Colonic mucosa (tissue), 4 donors: Measurements from ENCODE around the gene RELT. TPM values are rescaled to one million over a fixed set of nuclear protein-coding genes. Genes with fewer than 3 reads are reported as not detected.

Source experiments
- DNase-seq: peaks from one replicate; pipeline ENCODE4 v3.0.0-alpha.2; 2020
- H3K27ac ChIP-seq: fragments of 200-600 bp; one replicate; pipeline ENCODE4 v1.8.0; 2021
- H3K27me3 ChIP-seq: fragments of 200-600 bp; one replicate; pipeline ENCODE4 v1.8.0; 2021
- H3K36me3 ChIP-seq: fragments of 200-600 bp; one replicate; pipeline ENCODE4 v1.8.0; 2021
- H3K4me1 ChIP-seq: fragments of 200-600 bp; one replicate; pipeline ENCODE4 v1.8.0; 2021; ENCODE audit warnings: mild to moderate bottlenecking
- H3K4me3 ChIP-seq: fragments of 200-600 bp; one replicate; pipeline ENCODE4 v1.8.0; 2021
- H3K9ac ChIP-seq, 2 donors: one replicate each; pipeline ENCODE4 v1.7.0; 2013; ENCODE audit warnings: control low read depth in 2 of 2, low read depth in 2 of 2, low read length in 2 of 2
- H3K9me3 ChIP-seq: fragments of 200-600 bp; one replicate; pipeline ENCODE4 v1.8.0; 2021
- CTCF ChIP-seq: fragments of 200-600 bp; IDR thresholded peaks from one replicate; pipeline ENCODE4 v1.8.0; 2022; ENCODE audit warnings: antibody characterized with exemption, mild to moderate bottlenecking
- intact Hi-C: fragments of 100-400 bp; cut with DNase I; formaldehyde crosslinking; loops from one replicate; pipeline ENCODE4 v1.14.1; 2022
- total RNA-seq, 2 donors: library from RNA; stranded (reverse); fragmentation: NEBNext Ultra II Directional in 1 of 2; extraction: Animal tissue kit (Norgen Biotek cat#: 25700) in 1 of 2; gene quantifications; one replicate each; pipeline ENCODE4 v1.2.1, GENCODE V29; 2021
- donor health status: healthy.
- donor health status: DM: no; HTN: no; CAD: no.
- donor health status: DM: no; HTN: no; CAD: no.

RELT gene
- total RNA-seq, 2 donors from 2014 or later, result 4.0 to 7.1 TPM

GRCh38 chr11:73348838-73349237 lies 27.4 kb upstream of the RELT start:
- Histone ChIP-seq H3K36me3 (no peaks in the 10 kb centered on the region), H3K4me1 (peaks cover 3% of the 10 kb centered on the region), H3K27ac (no peak overlapping the region), H3K9ac (no peak overlapping the region), H3K4me3 (no peak overlapping the region), H3K9me3 (no peaks in the 10 kb centered on the region), H3K27me3 (no peaks in the 10 kb centered on the region)
- DNase-seq, result no peak
- no peak for TF ChIP-seq CTCF
- intact Hi-C loops, result no loop called here

- intact Hi-C loops, result loop anchor here (2.0 kb wide), 2 partner anchors 45 to 311 kb away; no protein-coding TSS in a partner anchor
- H3K4me1 ChIP-seq, result peaks cover 3% of the 10 kb centered on the region
- H3K9ac ChIP-seq, result no peak overlapping the region
- no peaks in the 10 kb centered on the region for H3K36me3 ChIP-seq
- H3K27ac ChIP-seq, result no peak overlapping the region
- DNase-seq, result no peak
- no peak overlapping the region for H3K4me3 ChIP-seq
- no peaks in the 10 kb centered on the region for H3K27me3 ChIP-seq
- TF ChIP-seq CTCF, result no peak
- H3K9me3 ChIP-seq, result no peaks in the 10 kb centered on the region
Measured at GRCh38 chr11:73349633-73350032, 26.6 kb upstream of the RELT start.

- Histone ChIP-seq H3K9ac (no peak overlapping the region), H3K9me3 (no peaks in the 10 kb centered on the region), H3K36me3 (no peaks in the 10 kb centered on the region), H3K4me1 (peaks cover 3% of the 10 kb centered on the region), H3K27me3 (no peaks in the 10 kb centered on the region), H3K27ac (no peak overlapping the region), H3K4me3 (no peak overlapping the region)
- DNase-seq, result peak; percentile 35
- intact Hi-C loops, result loop anchor here (2.0 kb wide), 2 partner anchors 44 to 310 kb away; no protein-coding TSS in a partner anchor
- peak; percentile 95 for TF ChIP-seq CTCF
Measured at GRCh38 chr11:73350908-73351636, 25.1 kb upstream of the RELT start.

- Histone ChIP-seq H3K4me1 (peaks cover 3% of the 10 kb centered on the region), H3K9ac (no peak overlapping the region), H3K27ac (no peak overlapping the region), H3K4me3 (no peak overlapping the region), H3K27me3 (no peaks in the 10 kb centered on the region), H3K9me3 (no peaks in the 10 kb centered on the region), H3K36me3 (no peaks in the 10 kb centered on the region)
- intact Hi-C loops, result no loop called here
- DNase-seq, result no peak
- TF ChIP-seq CTCF, result no peak
Measured at GRCh38 chr11:73353422-73353821, 22.8 kb upstream of the RELT start.

GRCh38 chr11:73355109-73355508 lies 21.1 kb upstream of the RELT start:
- no peak for DNase-seq
- TF ChIP-seq CTCF, result no peak
- Histone ChIP-seq H3K4me1 (peaks cover 3% of the 10 kb centered on the region), H3K36me3 (no peaks in the 10 kb centered on the region), H3K9me3 (no peaks in the 10 kb centered on the region), H3K27ac (no peak overlapping the region), H3K4me3 (no peak overlapping the region), H3K9ac (no peak overlapping the region), H3K27me3 (no peaks in the 10 kb centered on the region)
- intact Hi-C loops, result no loop called here
